NCI-H2029 treated with DMSO at 0.1 percent for 48 hours (cell line): ENCODE data around the gene SRMS.
"Not testable (repeated sequence)": the region's sequence is repeated elsewhere in the genome, so short reads cannot be mapped to it uniquely, and the experiment has no call there.

Experiments
- DNase-seq: peaks from one replicate; lab custom pipeline; 2025; lab: John Stamatoyannopoulos, UW

Gene SRMS

DNA sequence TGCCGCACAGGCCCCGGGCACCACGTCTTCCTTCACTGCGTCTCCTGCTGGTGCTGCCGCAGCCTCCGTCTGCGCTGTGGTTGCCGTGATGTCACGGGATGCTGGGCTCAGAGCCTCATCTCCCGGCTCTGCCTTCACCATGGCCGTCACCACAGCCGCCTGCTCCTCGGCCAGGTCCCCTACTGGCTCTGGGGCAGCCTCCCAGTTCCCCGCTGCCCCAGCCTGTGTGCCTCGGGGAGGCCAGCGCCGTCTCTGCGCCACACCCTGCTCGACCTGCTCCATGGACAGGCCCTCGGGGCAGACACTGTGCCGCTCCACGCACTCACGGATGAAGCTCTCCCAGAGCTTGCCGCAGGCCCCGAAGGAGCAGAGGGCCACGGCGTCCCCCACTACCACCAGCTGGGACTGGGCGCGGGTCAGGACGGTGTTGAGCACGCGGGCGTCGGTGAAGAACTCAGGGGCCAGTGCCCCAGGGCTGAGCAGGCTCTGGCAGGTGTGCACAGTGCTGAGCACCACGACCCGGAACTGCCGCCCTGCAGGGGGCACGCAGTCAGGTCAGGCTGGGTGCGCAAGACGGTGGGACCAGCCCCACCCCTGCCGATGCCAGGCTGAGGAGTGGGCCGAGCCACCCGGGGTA lies 18.3 kb upstream of the SRMS start:
- no peak for DNase-seq

- no peak for DNase-seq
Measured at GRCh38 chr20:63565021-63565698, 17.6 kb upstream of the SRMS start.

DNA sequence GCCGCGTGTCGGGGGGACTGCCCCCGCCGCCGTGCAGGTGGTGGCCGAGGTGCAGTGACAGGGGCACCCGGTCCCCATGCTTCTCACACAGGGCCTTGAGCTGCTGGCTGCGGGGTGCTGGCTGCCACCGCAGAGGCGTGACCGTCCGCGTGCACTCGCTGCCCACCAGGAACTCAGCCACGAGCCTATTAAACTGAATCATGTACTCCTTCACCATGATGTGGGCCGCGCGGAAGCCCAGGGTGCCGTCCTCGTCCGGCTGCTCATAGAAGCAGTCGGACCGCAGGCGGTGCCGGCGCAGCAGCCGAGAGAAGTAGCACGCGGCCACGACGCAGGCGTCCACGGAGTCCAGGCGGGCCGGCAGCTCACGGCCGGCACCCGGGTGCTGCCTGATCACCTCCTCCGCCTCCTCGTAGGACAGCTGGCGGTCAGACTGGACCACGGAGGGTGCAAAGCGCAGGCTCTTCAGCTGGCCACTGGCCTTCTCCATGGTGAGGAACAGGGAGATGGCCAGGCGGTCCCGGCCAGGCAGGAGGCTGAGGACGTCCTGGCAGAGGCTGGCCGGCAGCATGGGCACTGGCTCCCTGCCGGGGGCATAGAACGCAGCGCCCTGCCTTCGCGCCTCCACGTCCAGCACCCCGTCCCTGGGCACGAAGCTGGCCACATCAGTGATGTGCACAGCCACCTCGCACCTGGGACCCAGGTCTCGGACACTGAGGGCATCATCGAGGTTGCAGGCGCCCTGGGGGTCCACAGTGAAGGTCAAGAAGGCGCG lies 16.7 kb upstream of the SRMS start:
- no peak for DNase-seq

GRCh38 chr20:63563225-63563935 lies 15.8 kb upstream of the SRMS start:
- DNase-seq, result no peak

DNA sequence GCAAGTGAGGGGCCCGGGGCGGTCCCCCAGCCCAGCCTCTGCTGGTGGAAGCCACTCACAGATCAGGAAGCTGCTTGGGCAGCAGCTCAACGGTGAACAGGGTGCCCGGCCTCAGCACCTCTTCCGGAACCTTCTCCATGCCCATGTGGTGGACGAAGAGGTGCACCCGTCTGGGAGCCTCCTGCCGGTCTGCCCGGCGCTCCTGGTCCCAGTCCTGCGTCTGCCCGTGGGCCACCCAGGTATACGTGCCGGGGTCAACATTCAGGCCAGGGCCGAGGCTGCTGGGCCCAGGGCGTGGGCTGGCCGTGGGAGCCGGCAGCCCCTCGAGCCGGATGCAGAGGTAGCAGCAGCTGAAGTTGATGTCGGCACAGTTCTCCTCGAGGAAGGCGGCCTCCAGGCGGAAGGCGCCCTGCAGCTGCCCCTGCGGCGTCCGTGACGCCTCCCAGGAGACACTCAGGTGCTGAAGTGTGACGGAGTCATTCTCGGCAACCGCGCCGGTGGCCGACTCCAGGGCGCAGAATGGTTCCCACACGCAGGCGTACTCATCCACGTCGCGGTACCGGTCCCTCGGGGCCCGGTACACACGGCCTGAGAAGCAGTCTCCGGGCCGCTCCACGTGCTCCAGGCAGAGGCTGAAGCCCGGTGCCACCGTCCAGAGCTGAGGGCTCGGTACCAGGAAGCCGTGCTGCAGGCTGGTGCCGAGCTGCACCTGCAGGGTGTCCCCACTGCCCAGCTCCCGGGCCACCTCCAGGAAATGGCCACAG lies 15.1 kb upstream of the SRMS start:
- DNase-seq, result no peak

- no peak for DNase-seq
Measured at GRCh38 chr20:63561624-63562396, 14.3 kb upstream of the SRMS start.

DNA sequence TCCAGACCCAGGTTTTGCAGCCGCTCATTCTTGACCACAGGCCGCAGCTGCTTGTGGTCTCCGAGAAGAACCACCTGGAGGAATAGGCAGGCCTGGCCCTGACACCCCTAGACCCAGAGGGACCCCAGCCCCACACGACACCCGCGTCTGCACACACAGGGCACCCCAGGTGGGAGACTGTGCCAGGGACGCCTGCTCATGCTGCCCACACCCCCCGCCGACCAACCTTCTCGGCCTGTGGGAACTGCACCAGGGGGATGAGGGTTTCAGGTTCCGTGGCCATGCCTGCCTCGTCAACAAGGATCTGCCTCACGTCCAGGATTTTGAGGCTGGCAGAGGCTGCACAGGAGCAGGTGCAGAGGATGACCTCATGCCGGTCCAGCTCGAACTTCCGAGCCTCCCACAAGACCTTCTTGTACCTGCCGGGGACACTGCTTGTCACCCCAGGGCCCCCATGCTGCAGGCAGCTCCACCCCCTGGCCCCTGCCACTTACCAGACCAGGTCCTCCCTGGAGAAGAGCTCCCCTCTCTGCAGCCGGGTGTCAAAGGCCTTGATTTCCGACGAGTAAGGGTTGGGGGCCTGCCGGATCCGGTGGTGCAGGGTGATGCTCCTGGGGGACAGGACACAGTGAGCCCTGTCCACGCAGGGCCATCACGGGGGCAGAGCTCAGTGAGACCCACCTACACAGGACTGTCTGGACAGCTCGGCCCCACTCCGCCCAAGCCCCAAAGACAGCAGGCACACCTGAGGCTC lies 13.5 kb upstream of the SRMS start:
- DNase-seq, result no peak

DNA sequence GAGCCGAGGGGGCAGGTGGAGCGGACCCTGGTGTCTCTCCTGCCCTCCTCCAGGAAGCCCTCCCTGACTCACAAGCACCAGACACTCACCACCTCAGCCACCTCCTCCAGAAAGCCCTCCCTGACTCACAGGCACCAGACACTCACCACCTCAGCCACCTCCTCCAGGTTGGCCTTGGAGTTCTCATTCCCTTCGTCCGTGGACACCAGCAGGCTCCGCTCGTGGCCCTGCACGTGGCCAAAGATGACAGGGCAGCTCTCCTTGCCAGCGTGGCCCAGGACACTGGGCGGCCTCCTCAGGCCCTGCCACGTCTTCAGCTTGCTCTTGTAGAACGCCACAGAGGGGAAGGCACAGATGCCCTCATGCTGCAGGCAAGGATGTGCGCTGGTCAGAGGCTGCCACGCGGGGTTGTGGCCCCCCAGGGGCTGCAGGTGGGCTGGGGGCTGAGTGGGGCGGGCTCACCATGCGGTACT lies 12.8 kb upstream of the SRMS start:
- no peak for DNase-seq

GRCh38 chr20:63559485-63560332 lies 12.2 kb upstream of the SRMS start:
- DNase-seq, result not testable (repeated sequence)

- no peak for DNase-seq
Measured at GRCh38 chr20:63558804-63559484, 11.4 kb upstream of the SRMS start.

DNA sequence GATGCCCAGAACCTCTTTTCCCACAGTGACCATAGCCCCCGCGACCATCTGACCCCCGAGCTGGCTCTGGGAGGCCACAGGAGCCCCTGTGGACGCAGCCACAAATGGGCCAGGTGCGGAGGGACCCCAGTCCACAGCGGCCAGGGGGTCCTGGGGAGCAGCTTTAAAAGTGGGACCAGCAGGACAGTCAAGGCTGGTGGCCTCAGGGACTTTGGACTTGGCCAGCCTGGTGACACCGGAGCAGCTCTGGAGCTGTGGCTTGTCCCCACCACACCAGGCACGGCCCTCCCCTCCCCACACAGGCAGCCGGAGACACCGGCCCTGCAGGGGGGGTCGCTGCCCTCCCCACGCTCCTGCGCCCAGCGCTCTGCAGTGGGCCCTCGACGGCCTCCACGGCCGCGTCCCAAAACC lies 9.9 kb upstream of the SRMS start:
- no peak for DNase-seq

DNA sequence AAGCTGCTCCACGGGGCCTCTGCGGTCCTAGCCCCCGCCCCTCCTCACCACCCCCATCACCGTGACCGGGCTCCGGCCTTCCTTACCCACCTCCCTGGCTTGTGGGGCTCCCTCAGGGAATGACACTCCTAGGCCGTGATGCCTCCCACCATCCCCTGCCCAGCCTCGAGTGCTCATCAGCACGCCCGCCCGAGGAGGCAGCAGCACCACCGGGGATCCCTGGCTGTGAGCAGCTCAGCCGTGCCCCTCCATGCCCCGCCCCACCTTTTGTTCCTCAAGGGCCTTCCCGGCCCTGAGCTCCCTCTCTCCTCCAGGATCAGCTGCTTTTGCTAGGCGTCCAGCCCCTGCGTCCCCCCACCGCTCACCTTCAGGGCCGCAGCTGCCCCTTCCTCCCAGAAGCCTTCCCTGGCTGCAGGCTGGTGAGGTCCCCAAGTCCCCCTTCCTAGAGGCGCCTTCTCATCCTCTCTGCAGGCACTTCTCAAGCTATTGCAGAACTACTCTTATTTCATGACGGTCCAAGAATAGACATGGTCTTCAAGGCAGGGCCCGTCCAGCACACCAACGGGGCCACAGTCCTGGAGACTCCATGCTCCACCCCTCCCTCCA lies 9.4 kb upstream of the SRMS start:
- DNase-seq, result no peak

- DNase-seq, result no peak
Measured at GRCh38 chr20:63555661-63556381, 8.3 kb upstream of the SRMS start.

GRCh38 chr20:63554361-63555278 lies 7.1 kb upstream of the SRMS start:
- no peak for DNase-seq

- DNase-seq, result no peak
Measured at GRCh38 chr20:63553933-63554290, 6.4 kb upstream of the SRMS start, which contains the start of gene FNDC11. Gene FNDC11 (plus strand): TSS chr20:63554159. CDS start chr20:63555664, 1,505 bp downstream.

DNA sequence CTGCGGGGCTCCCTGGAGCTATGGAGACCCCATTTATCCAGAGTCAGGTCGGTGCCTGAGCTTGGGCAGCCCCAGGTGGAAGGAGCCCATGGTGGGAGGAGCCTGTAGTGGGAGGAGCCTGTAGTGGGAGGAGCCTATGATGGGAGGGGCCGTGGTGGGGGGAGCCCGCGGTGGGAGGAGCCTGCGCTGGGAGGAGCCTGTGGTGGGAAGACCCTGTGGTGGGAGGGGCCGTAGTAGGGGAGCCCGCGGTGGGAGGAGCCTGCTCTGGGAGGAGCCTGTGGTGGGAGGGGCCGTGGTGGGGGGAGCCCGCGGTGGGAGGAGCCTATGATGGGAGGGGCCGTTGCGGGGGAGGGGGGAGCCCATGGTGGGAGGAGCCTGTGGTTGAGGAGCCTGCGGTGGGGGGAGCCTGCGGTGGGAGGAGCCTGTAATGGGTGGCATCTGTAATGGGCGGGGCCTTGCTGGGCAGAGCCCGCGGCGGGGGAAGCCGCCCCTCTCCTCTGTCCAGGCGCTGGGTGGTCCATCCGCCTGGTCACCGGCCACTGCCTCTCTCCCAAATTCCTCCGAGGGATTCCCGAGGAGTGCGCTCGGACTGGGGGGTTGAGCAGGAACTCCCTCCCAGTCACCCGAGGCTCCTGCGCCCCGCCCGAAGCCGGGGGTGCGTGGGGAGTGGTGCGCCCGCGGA lies 5.8 kb upstream of the SRMS start:
- DNase-seq, result peak; percentile 15
